Measurements from ENCODE around the gene VIM.

The VIM gene

DNA sequence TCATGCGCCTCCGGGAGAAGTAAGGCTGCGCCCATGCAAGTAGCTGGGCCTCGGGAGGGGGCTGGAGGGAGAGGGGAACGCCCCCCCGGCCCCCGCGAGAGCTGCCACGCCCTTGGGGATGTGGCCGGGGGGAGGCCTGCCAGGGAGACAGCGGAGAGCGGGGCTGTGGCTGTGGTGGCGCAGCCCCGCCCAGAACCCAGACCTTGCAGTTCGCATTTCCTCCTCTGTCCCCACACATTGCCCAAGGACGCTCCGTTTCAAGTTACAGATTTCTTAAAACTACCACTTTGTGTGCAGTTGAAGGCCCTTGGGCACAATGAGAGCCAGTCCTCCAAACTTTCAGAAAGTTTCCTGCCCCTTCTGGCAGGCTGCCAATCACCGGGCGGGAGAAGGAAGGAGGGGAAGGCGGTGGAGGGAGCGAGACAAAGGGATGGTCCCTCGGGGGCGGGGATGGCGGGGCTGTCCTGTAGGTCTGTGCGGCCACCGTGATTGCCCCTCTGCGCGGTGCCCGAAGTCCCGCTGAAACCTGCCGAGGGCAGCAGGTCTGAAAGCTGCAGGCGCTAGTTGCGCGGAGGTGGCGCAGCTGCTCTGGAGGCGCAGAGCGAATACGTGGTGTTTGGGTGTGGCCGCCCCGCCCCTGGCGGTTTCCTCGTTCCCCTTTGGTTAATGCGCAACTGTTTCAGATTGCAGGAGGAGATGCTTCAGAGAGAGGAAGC is 2.1 kb downstream of the VIM start:
- peak overlapping the region; percentile 82 to 90 for H3K9ac ChIP-seq (ENCODE audit: low read depth in 1 of 2, low read length in 2 of 2)
- no peaks in the 10 kb centered on the region for H3K9me3 ChIP-seq (ENCODE audit: control insufficient read depth in 1 of 2, low read length in 2 of 2)
- H3K27ac ChIP-seq (ENCODE audit: low read depth, low read length), result peak overlapping the region; percentile 96
- peaks cover 6 to 26% of the 10 kb centered on the region in 2 donors for H3K27me3 ChIP-seq (ENCODE audit: control insufficient read depth in 1 of 2, insufficient read depth in 2 of 2, low read length in 2 of 2)
- H3K4me1 ChIP-seq (ENCODE audit: control insufficient read depth in 1 of 2, insufficient read depth in 2 of 2, low read length in 2 of 2), result peaks cover 39 to 48% of the 10 kb centered on the region in 2 donors
- H3K4me3 ChIP-seq (ENCODE audit: low read depth in 1 of 2, low read length in 2 of 2), result peak overlapping the region; percentile 90 to 96
- peaks cover 12 to 20% of the 10 kb centered on the region in 2 donors for H3K36me3 ChIP-seq (ENCODE audit: control insufficient read depth in 1 of 2, insufficient read depth in 2 of 2, low read length in 2 of 2)

DNA sequence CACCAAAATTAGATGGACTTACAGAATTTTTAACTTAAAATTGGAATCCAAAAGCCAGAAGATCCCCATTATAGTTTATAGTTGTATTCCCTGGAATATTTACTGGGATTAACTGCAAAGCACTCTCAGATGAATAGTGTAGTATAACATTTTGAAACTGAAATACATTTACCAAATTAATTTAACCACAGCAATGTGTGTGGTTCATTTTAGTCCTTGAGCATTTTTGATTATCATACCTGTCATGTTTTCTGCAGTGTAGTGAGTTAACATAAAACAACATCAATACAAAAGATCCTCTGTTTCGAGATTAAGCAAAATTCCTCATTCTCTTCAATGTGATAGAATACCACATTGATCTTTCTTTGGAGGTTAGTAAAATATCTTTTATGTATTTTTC is 3.7 kb downstream of the VIM start:
- no peak overlapping the region for H3K9ac ChIP-seq (ENCODE audit: low read depth in 1 of 2, low read length in 2 of 2)
- no peaks in the 10 kb centered on the region for H3K9me3 ChIP-seq (ENCODE audit: control insufficient read depth in 1 of 2, low read length in 2 of 2)
- H3K36me3 ChIP-seq (ENCODE audit: control insufficient read depth in 1 of 2, insufficient read depth in 2 of 2, low read length in 2 of 2), result peaks cover 17 to 33% of the 10 kb centered on the region in 2 donors
- H3K27ac ChIP-seq (ENCODE audit: low read depth, low read length), result no peak overlapping the region
- H3K4me1 ChIP-seq (ENCODE audit: control insufficient read depth in 1 of 2, insufficient read depth in 2 of 2, low read length in 2 of 2), result peaks cover 40 to 46% of the 10 kb centered on the region in 2 donors
- H3K27me3 ChIP-seq (ENCODE audit: control insufficient read depth in 1 of 2, insufficient read depth in 2 of 2, low read length in 2 of 2), result peaks cover 4 to 22% of the 10 kb centered on the region in 2 donors
- H3K4me3 ChIP-seq (ENCODE audit: low read depth in 1 of 2, low read length in 2 of 2), result peak overlapping the region in 1 of 2 donors; percentile 96

DNA sequence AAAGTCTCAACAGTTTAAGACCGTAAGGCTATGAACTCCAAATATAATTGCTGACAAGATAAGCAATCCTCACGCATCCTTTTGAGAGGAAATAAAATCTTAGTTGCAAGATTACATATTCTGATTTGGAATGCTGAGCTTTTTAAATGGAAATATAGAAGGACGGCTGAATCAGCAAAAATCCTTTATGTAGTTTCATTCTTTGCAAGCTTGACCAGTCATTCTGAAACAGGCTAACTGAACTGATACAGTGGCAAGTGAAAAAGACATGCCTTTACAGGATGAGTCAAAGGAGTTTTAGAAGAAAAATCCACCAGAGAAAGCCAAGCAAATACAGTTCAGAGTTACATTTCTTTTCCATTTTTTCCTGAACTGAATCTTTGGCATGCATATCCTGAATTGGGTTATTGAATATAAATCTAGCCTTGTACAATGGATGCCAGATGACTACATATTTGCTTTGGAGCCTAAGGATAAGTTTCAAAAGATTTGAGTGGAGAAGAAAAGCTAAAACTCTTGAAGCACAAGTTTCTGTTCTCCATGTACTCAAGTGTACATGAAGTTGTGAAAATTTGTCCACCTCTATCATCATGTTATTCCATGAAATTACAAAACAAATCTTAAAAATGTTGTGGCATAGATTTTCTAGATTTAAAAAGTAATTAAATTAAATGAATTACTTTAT is 4.4 kb downstream of the VIM start:
- no peak overlapping the region for H3K9ac ChIP-seq (ENCODE audit: low read depth in 1 of 2, low read length in 2 of 2)
- no peaks in the 10 kb centered on the region for H3K9me3 ChIP-seq (ENCODE audit: control insufficient read depth in 1 of 2, low read length in 2 of 2)
- H3K36me3 ChIP-seq (ENCODE audit: control insufficient read depth in 1 of 2, insufficient read depth in 2 of 2, low read length in 2 of 2), result peaks cover 17 to 36% of the 10 kb centered on the region in 2 donors
- H3K27me3 ChIP-seq (ENCODE audit: control insufficient read depth in 1 of 2, insufficient read depth in 2 of 2, low read length in 2 of 2), result peaks cover 0 to 18% of the 10 kb centered on the region in 2 donors
- H3K4me1 ChIP-seq (ENCODE audit: control insufficient read depth in 1 of 2, insufficient read depth in 2 of 2, low read length in 2 of 2), result peaks cover 36 to 41% of the 10 kb centered on the region in 2 donors
- H3K4me3 ChIP-seq (ENCODE audit: low read depth in 1 of 2, low read length in 2 of 2), result peak overlapping the region in 1 of 2 donors; percentile 27
- no peak overlapping the region for H3K27ac ChIP-seq (ENCODE audit: low read depth, low read length)

DNA sequence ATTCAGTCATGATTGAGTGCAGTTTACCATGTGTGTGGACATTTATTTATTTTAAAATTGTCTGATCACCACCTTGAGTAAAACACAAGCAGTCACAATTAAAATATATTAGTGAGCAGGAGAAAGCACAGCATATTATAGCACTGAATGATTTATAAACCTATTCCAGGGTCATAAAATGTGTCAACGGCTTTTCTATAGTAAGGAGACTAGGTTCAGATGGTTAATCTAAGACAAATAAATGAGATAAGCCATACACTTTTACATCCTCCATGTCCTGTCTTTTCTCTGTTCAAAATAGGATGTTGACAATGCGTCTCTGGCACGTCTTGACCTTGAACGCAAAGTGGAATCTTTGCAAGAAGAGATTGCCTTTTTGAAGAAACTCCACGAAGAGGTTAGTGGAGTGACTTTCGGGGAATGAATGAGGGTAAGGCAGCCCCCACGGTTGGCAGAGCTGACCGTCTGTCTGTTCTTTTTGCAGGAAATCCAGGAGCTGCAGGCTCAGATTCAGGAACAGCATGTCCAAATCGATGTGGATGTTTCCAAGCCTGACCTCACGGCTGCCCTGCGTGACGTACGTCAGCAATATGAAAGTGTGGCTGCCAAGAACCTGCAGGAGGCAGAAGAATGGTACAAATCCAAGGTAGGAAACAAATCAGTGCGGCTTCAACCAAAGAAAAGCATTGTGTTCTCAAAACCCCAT is 5.4 kb downstream of the VIM start:
- Histone ChIP-seq H3K27ac (ENCODE audit: low read depth, low read length) (no peak overlapping the region), H3K9ac (ENCODE audit: low read depth in 1 of 2, low read length in 2 of 2) (no peak overlapping the region), H3K27me3 (ENCODE audit: control insufficient read depth in 1 of 2, insufficient read depth in 2 of 2, low read length in 2 of 2) (peaks cover 0 to 8% of the 10 kb centered on the region in 2 donors), H3K9me3 (ENCODE audit: control insufficient read depth in 1 of 2, low read length in 2 of 2) (no peaks in the 10 kb centered on the region), H3K4me1 (ENCODE audit: control insufficient read depth in 1 of 2, insufficient read depth in 2 of 2, low read length in 2 of 2) (peaks cover 36 to 38% of the 10 kb centered on the region in 2 donors), H3K36me3 (ENCODE audit: control insufficient read depth in 1 of 2, insufficient read depth in 2 of 2, low read length in 2 of 2) (peaks cover 17 to 36% of the 10 kb centered on the region in 2 donors), H3K4me3 (ENCODE audit: low read depth in 1 of 2, low read length in 2 of 2) (peak overlapping the region; percentile 7 to 17)

DNA sequence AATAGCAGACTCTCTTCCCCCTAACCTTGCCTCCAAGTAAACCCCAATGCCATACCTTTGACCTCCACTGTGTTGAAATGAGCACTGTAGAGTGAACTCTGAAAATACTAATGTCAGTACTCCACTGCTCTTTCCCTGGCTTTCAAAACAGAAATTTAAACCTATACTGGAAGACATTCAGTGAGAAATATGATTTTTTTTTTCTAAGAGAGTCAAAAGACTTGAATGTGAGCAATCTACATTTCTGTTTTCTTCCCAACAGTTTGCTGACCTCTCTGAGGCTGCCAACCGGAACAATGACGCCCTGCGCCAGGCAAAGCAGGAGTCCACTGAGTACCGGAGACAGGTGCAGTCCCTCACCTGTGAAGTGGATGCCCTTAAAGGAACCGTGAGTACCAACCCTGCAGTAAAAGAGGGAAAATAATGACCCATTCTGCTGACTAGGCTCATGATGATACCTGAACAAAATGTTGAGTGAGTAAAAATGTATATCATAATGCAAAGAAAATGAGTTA is 6.4 kb downstream of the VIM start:
- Histone ChIP-seq H3K4me1 (ENCODE audit: control insufficient read depth in 1 of 2, insufficient read depth in 2 of 2, low read length in 2 of 2) (peaks cover 34 to 35% of the 10 kb centered on the region in 2 donors), H3K36me3 (ENCODE audit: control insufficient read depth in 1 of 2, insufficient read depth in 2 of 2, low read length in 2 of 2) (peaks cover 17 to 36% of the 10 kb centered on the region in 2 donors), H3K27me3 (ENCODE audit: control insufficient read depth in 1 of 2, insufficient read depth in 2 of 2, low read length in 2 of 2) (peaks cover 0 to 2% of the 10 kb centered on the region in 2 donors), H3K9ac (ENCODE audit: low read depth in 1 of 2, low read length in 2 of 2) (no peak overlapping the region), H3K4me3 (ENCODE audit: low read depth in 1 of 2, low read length in 2 of 2) (no peak overlapping the region), H3K9me3 (ENCODE audit: control insufficient read depth in 1 of 2, low read length in 2 of 2) (no peaks in the 10 kb centered on the region), H3K27ac (ENCODE audit: low read depth, low read length) (no peak overlapping the region)

DNA sequence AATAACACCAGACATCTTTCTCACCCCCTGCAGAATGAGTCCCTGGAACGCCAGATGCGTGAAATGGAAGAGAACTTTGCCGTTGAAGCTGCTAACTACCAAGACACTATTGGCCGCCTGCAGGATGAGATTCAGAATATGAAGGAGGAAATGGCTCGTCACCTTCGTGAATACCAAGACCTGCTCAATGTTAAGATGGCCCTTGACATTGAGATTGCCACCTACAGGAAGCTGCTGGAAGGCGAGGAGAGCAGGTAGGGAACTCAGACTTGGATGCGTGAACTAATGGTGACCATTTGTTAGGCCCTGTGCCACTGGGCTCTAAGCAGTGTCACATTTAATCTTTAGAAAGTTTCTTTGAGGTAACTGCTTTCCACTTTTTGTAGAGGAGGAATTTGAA is 7.1 kb downstream of the VIM start:
- no peaks in the 10 kb centered on the region for H3K27me3 ChIP-seq (ENCODE audit: control insufficient read depth in 1 of 2, insufficient read depth in 2 of 2, low read length in 2 of 2)
- H3K9me3 ChIP-seq (ENCODE audit: control insufficient read depth in 1 of 2, low read length in 2 of 2), result no peaks in the 10 kb centered on the region
- H3K36me3 ChIP-seq (ENCODE audit: control insufficient read depth in 1 of 2, insufficient read depth in 2 of 2, low read length in 2 of 2), result peaks cover 17 to 36% of the 10 kb centered on the region in 2 donors
- no peak overlapping the region for H3K4me3 ChIP-seq (ENCODE audit: low read depth in 1 of 2, low read length in 2 of 2)
- H3K27ac ChIP-seq (ENCODE audit: low read depth, low read length), result no peak overlapping the region
- peaks cover 29 to 33% of the 10 kb centered on the region in 2 donors for H3K4me1 ChIP-seq (ENCODE audit: control insufficient read depth in 1 of 2, insufficient read depth in 2 of 2, low read length in 2 of 2)
- H3K9ac ChIP-seq (ENCODE audit: low read depth in 1 of 2, low read length in 2 of 2), result no peak overlapping the region

DNA sequence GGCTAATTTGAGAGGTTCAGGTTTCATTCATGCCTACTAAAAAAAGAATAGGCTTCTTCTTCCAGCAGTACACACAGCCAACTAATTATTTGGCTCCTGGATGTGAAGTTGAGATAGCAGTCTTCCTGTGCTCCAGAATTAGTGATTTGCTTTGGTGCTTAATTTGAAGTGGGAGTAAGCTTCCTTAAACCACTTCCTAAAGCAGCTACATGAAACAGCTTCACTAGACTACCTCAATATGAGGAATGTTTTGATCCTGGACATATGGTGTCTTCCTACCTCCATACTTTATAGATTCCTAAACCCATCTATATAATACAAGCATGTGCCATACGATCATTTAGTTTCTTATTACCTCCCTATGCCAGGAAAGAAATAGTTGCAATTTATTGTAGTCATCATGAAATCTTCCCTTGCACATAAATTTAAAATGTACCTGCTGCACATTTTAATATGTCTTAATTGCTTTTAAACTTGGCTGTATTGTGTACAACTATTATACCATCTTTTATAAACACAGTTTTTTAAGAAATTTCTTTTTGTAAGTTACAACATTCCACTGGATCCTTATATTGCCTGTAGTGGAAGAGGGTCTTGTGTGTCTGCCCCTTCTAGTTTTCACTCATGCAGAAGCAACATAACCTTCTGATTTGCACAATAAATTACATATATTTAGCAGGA is 8.6 kb downstream of the VIM start:
- H3K27ac ChIP-seq (ENCODE audit: low read depth, low read length), result no peak overlapping the region
- H3K4me1 ChIP-seq (ENCODE audit: control insufficient read depth in 1 of 2, insufficient read depth in 2 of 2, low read length in 2 of 2), result peaks cover 25 to 29% of the 10 kb centered on the region in 2 donors
- H3K4me3 ChIP-seq (ENCODE audit: low read depth in 1 of 2, low read length in 2 of 2), result no peak overlapping the region
- H3K36me3 ChIP-seq (ENCODE audit: control insufficient read depth in 1 of 2, insufficient read depth in 2 of 2, low read length in 2 of 2), result peaks cover 14 to 36% of the 10 kb centered on the region in 2 donors
- no peak overlapping the region for H3K9ac ChIP-seq (ENCODE audit: low read depth in 1 of 2, low read length in 2 of 2)
- no peaks in the 10 kb centered on the region for H3K27me3 ChIP-seq (ENCODE audit: control insufficient read depth in 1 of 2, insufficient read depth in 2 of 2, low read length in 2 of 2)
- no peaks in the 10 kb centered on the region for H3K9me3 ChIP-seq (ENCODE audit: control insufficient read depth in 1 of 2, low read length in 2 of 2)

DNA sequence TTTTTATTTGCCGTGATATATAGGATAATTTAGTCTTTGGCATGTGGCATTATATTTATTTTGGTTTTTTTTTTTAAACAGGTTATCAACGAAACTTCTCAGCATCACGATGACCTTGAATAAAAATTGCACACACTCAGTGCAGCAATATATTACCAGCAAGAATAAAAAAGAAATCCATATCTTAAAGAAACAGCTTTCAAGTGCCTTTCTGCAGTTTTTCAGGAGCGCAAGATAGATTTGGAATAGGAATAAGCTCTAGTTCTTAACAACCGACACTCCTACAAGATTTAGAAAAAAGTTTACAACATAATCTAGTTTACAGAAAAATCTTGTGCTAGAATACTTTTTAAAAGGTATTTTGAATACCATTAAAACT is 9.1 kb downstream of the VIM start:
- H3K27me3 ChIP-seq (ENCODE audit: control insufficient read depth in 1 of 2, insufficient read depth in 2 of 2, low read length in 2 of 2), result no peaks in the 10 kb centered on the region
- peaks cover 14 to 36% of the 10 kb centered on the region in 2 donors for H3K36me3 ChIP-seq (ENCODE audit: control insufficient read depth in 1 of 2, insufficient read depth in 2 of 2, low read length in 2 of 2)
- no peak overlapping the region for H3K9ac ChIP-seq (ENCODE audit: low read depth in 1 of 2, low read length in 2 of 2)
- no peak overlapping the region for H3K27ac ChIP-seq (ENCODE audit: low read depth, low read length)
- H3K4me1 ChIP-seq (ENCODE audit: control insufficient read depth in 1 of 2, insufficient read depth in 2 of 2, low read length in 2 of 2), result peaks cover 23 to 24% of the 10 kb centered on the region in 2 donors
- H3K9me3 ChIP-seq (ENCODE audit: control insufficient read depth in 1 of 2, low read length in 2 of 2), result no peaks in the 10 kb centered on the region
- H3K4me3 ChIP-seq (ENCODE audit: low read depth in 1 of 2, low read length in 2 of 2), result no peak overlapping the region

DNA sequence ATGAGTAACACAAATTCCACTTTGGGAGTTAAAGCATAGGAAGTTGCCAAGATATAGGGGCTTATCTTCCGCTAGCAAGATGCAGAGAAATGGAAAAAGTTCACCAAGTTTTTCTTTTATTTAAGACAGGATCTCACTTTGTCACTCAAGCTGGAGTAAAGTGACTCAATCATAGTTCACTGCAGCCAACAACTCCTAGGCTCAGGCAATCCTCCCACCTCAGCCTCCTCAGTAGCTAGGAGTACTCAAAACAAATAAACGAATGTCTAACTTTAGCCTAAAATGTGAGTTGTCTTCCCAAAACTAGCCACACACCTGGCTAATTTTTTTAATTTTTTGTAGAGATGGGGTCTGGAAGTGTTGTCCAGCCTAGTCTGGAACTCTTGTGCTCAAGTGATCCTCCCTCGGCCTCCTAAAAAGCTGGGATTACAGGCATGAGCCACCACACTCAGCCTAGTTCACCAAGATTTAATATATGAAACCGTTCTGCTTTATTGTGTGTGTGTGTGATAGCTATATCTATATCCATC is 9.9 kb downstream of the VIM start:
- peaks cover 18 to 19% of the 10 kb centered on the region in 2 donors for H3K4me1 ChIP-seq (ENCODE audit: control insufficient read depth in 1 of 2, insufficient read depth in 2 of 2, low read length in 2 of 2)
- no peak overlapping the region for H3K4me3 ChIP-seq (ENCODE audit: low read depth in 1 of 2, low read length in 2 of 2)
- H3K9me3 ChIP-seq (ENCODE audit: control insufficient read depth in 1 of 2, low read length in 2 of 2), result no peaks in the 10 kb centered on the region
- no peak overlapping the region for H3K9ac ChIP-seq (ENCODE audit: low read depth in 1 of 2, low read length in 2 of 2)
- peaks cover 14 to 36% of the 10 kb centered on the region in 2 donors for H3K36me3 ChIP-seq (ENCODE audit: control insufficient read depth in 1 of 2, insufficient read depth in 2 of 2, low read length in 2 of 2)
- no peaks in the 10 kb centered on the region for H3K27me3 ChIP-seq (ENCODE audit: control insufficient read depth in 1 of 2, insufficient read depth in 2 of 2, low read length in 2 of 2)
- no peak overlapping the region for H3K27ac ChIP-seq (ENCODE audit: low read depth, low read length)

Measured in duodenal mucosa (tissue), 2 donors.